ENCODE measurements around the gene PPP3R2. TPM values are rescaled to one million over a fixed set of nuclear protein-coding genes. Genes with fewer than 3 reads are reported as not detected.

The PPP3R2 gene
- total and polyA plus RNA-seq, 2 experiments from 2014 or later, result not detected

Other genes starting within 250 kb of the PPP3R2 start
- 0.14 and 0.58 TPM in 2 replicates for gene BAAT, start 210.0 kb downstream of the PPP3R2 start, total RNA-seq (2014; rRNA removed; shearing (Covaris generic))
- 0.08 and 0.12 TPM in 2 replicates for gene BAAT, start 210.0 kb downstream of the PPP3R2 start, polyA plus RNA-seq (2016; fragmentation: Nextera tagmentation; extraction: Ambion mirVana)
- gene MRPL50, start 196.4 kb downstream of the PPP3R2 start, total RNA-seq (2014; rRNA removed; shearing (Covaris generic)), result 25.5 and 27.8 TPM in 2 replicates
- gene MRPL50, start 196.4 kb downstream of the PPP3R2 start, polyA plus RNA-seq (2016; fragmentation: Nextera tagmentation; extraction: Ambion mirVana), result 55.5 and 59.0 TPM in 2 replicates
- gene ZNF189, start 196.1 kb downstream of the PPP3R2 start, total RNA-seq (2014; rRNA removed; shearing (Covaris generic)), result 10.6 and 13.8 TPM in 2 replicates
- gene ZNF189, start 196.1 kb downstream of the PPP3R2 start, polyA plus RNA-seq (2016; fragmentation: Nextera tagmentation; extraction: Ambion mirVana), result 4.7 and 5.8 TPM in 2 replicates
- gene ALDOB, start 159.2 kb downstream of the PPP3R2 start, total RNA-seq (2014; rRNA removed; shearing (Covaris generic)), result not detected in 2 replicates
- gene ALDOB, start 159.2 kb downstream of the PPP3R2 start, polyA plus RNA-seq (2016; fragmentation: Nextera tagmentation; extraction: Ambion mirVana), result not detected in 2 replicates
- 31.0 and 36.2 TPM in 2 replicates for gene RNF20, start 61.1 kb downstream of the PPP3R2 start, total RNA-seq (2014; rRNA removed; shearing (Covaris generic))
- gene RNF20, start 61.1 kb downstream of the PPP3R2 start, polyA plus RNA-seq (2016; fragmentation: Nextera tagmentation; extraction: Ambion mirVana), result 28.3 and 33.6 TPM in 2 replicates
- gene GRIN3A, start 143.7 kb upstream of the PPP3R2 start, total RNA-seq (2014; rRNA removed; shearing (Covaris generic)), result 0.03 and 0.23 TPM in 2 replicates
- 0.03 and 0.05 TPM in 2 replicates for gene GRIN3A, start 143.7 kb upstream of the PPP3R2 start, polyA plus RNA-seq (2016; fragmentation: Nextera tagmentation; extraction: Ambion mirVana)